Measurements from ENCODE around the gene CTSA.

- TF ChIP-seq CTCF (IDR thresholded peaks at IDR 0.05 in 8 of 11, conservative IDR thresholded peaks at IDR 0.05 in 3 of 11): no peak
- TF ChIP-seq POLR2A (IDR thresholded peaks at IDR 0.05): no peak
These were observed 40.9 kb upstream of the CTSA start for GRCh38 chr20:45850238-45850637.
